Measurements from ENCODE around the gene CNTN4. TPM values are rescaled to one million over a fixed set of nuclear protein-coding genes. Genes with fewer than 3 reads are reported as not detected.

Gene CNTN4
- total RNA-seq, 2 experiments from 2014 or later, result not detected

GRCh38 chr3:2931265-2931664 is 832.6 kb downstream of the CNTN4 start:
- Mint-ChIP-seq H3K4me1 (no peaks in the 10 kb centered on the region), H3K27me3 (peaks cover 9% of the 10 kb centered on the region), H3K9me3 (ENCODE audit: low read depth) (no peaks in the 10 kb centered on the region), H3K36me3 (no peaks in the 10 kb centered on the region), H3K27ac (no peak overlapping the region), H3K4me3 (no peak overlapping the region)
- CTCF ChIA-PET, result no interaction called here
- no peak for ATAC-seq
- DNase-seq, result no peak

GRCh38 chr3:2934541-2934940 is 835.9 kb downstream of the CNTN4 start:
- no peaks in the 10 kb centered on the region for H3K4me1 Mint-ChIP-seq
- H3K36me3 Mint-ChIP-seq, result no peaks in the 10 kb centered on the region
- no peaks in the 10 kb centered on the region for H3K9me3 Mint-ChIP-seq (ENCODE audit: low read depth)
- CTCF ChIA-PET, result no interaction called here
- DNase-seq (no peak), ATAC-seq (no peak)
- no peak overlapping the region for H3K27ac Mint-ChIP-seq
- H3K27me3 Mint-ChIP-seq, result peaks cover 5% of the 10 kb centered on the region
- no peak overlapping the region for H3K4me3 Mint-ChIP-seq

- Mint-ChIP-seq H3K4me3 (no peak overlapping the region), H3K4me1 (no peaks in the 10 kb centered on the region), H3K36me3 (no peaks in the 10 kb centered on the region), H3K27ac (no peak overlapping the region), H3K9me3 (ENCODE audit: low read depth) (no peaks in the 10 kb centered on the region), H3K27me3 (peaks cover 12% of the 10 kb centered on the region)
- DNase-seq (no peak), ATAC-seq (no peak)
- CTCF ChIA-PET, result no interaction called here
Observed at GRCh38 chr3:2937055-2937454, 838.4 kb downstream of the CNTN4 start.

DNA sequence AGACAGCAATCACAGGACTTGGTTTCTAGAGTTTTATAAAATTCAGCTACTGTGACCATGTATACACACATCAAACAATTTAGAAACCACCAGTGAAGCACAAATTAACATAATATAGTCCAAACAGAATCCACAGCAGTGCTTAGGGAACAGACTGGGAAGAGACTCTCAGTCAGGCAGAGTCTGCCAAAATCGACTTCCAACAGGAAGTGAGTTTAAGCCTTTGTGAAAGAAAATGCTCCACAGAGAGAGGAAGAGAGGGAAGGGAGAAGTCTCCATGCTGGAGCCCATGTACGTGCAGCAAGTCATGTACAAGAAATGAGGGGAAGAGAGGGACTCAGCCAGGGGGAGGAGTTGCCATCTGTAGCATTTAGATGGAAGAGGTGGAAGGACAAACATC is 838.9 kb downstream of the CNTN4 start:
- H3K27me3 Mint-ChIP-seq, result peaks cover 12% of the 10 kb centered on the region
- no peak overlapping the region for H3K27ac Mint-ChIP-seq
- no peak overlapping the region for H3K4me3 Mint-ChIP-seq
- H3K9me3 Mint-ChIP-seq (ENCODE audit: low read depth), result no peaks in the 10 kb centered on the region
- no peaks in the 10 kb centered on the region for H3K36me3 Mint-ChIP-seq
- CTCF ChIA-PET, result no interaction called here
- no peaks in the 10 kb centered on the region for H3K4me1 Mint-ChIP-seq
- DNase-seq (no peak), ATAC-seq (no peak)

- no peaks in the 10 kb centered on the region for H3K9me3 Mint-ChIP-seq (ENCODE audit: low read depth)
- no peak for ATAC-seq
- H3K4me3 Mint-ChIP-seq, result no peak overlapping the region
- CTCF ChIA-PET, result no interaction called here
- no peak for DNase-seq
- peaks cover 14% of the 10 kb centered on the region for H3K27me3 Mint-ChIP-seq
- H3K4me1 Mint-ChIP-seq, result no peaks in the 10 kb centered on the region
- H3K36me3 Mint-ChIP-seq, result no peaks in the 10 kb centered on the region
- no peak overlapping the region for H3K27ac Mint-ChIP-seq
Observed at GRCh38 chr3:2938711-2939110, 840.0 kb downstream of the CNTN4 start.

- no peak for DNase-seq
- no peaks in the 10 kb centered on the region for H3K36me3 Mint-ChIP-seq
- no peaks in the 10 kb centered on the region for H3K4me1 Mint-ChIP-seq
- H3K27me3 Mint-ChIP-seq, result peaks cover 17% of the 10 kb centered on the region
- ATAC-seq, result no peak
- H3K4me3 Mint-ChIP-seq, result no peak overlapping the region
- CTCF ChIA-PET, result no interaction called here
- H3K9me3 Mint-ChIP-seq (ENCODE audit: low read depth), result no peaks in the 10 kb centered on the region
- H3K27ac Mint-ChIP-seq, result no peak overlapping the region
Observed at GRCh38 chr3:2940062-2940461, 841.4 kb downstream of the CNTN4 start.

DNA sequence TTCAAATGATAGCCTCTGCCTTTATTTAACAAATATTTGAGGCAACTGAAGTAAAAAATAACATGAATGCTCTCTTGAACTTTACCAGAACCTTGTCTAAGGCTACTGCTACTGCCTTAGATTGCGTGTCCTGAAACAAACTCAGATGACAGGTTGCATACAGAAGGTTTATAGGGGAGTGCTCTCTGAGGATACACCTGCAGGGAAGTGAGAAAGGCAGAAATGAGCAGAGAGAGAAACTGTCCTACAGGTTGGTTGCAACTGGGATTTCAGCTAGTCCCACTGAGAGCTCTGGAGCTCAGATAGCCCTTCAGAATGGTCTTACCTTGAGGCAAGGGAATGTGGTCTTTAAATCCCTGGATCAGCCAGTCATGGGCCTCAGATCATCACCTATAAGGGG is 846.0 kb downstream of the CNTN4 start:
- H3K4me3 Mint-ChIP-seq, result no peak overlapping the region
- CTCF ChIA-PET, result interaction anchor here (0.7 kb wide), 1 partner anchor 345 kb away, joined by 3 read pairs; no protein-coding TSS in a partner anchor
- no peaks in the 10 kb centered on the region for H3K4me1 Mint-ChIP-seq

GRCh38 chr3:2945121-2945520 is 846.5 kb downstream of the CNTN4 start:
- ATAC-seq (no peak), DNase-seq (no peak)
- Mint-ChIP-seq H3K4me1 (no peaks in the 10 kb centered on the region), H3K27ac (no peak overlapping the region), H3K27me3 (peaks cover 19% of the 10 kb centered on the region), H3K36me3 (no peaks in the 10 kb centered on the region), H3K9me3 (ENCODE audit: low read depth) (no peaks in the 10 kb centered on the region), H3K4me3 (no peak overlapping the region)
- CTCF ChIA-PET, result no interaction called here

More for the DNA sequence above, 846.0 kb downstream of the CNTN4 start:
- no peak for ATAC-seq
- no peak for DNase-seq
- H3K27me3 Mint-ChIP-seq, result peaks cover 19% of the 10 kb centered on the region
- H3K36me3 Mint-ChIP-seq, result no peaks in the 10 kb centered on the region
- no peaks in the 10 kb centered on the region for H3K9me3 Mint-ChIP-seq (ENCODE audit: low read depth)
- H3K27ac Mint-ChIP-seq, result no peak overlapping the region

DNA sequence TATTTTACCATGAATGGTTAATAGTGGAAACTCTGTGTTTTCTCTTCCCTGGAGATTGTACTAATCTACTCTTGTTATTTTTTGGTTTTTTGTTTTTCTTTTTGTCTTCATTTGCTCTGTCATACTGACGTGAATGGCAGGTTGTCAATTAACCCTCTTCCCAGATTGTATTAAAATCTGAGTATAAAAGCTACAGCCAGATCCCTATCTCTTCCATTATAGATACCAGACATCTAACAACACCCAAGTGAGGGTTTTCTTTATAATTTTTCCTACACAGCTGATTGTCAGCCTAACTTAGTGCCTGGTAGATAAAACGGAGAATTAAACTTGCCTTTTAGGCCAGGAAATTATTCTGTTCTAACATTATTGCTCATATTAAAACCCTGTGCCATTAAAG is 848.9 kb downstream of the CNTN4 start:
- CTCF ChIA-PET, result no interaction called here
- H3K4me1 Mint-ChIP-seq, result no peaks in the 10 kb centered on the region
- ATAC-seq (no peak), DNase-seq (no peak)
- no peaks in the 10 kb centered on the region for H3K36me3 Mint-ChIP-seq
- H3K4me3 Mint-ChIP-seq, result no peak overlapping the region
- peaks cover 11% of the 10 kb centered on the region for H3K27me3 Mint-ChIP-seq
- no peak overlapping the region for H3K27ac Mint-ChIP-seq
- H3K9me3 Mint-ChIP-seq (ENCODE audit: low read depth), result no peaks in the 10 kb centered on the region

DNA sequence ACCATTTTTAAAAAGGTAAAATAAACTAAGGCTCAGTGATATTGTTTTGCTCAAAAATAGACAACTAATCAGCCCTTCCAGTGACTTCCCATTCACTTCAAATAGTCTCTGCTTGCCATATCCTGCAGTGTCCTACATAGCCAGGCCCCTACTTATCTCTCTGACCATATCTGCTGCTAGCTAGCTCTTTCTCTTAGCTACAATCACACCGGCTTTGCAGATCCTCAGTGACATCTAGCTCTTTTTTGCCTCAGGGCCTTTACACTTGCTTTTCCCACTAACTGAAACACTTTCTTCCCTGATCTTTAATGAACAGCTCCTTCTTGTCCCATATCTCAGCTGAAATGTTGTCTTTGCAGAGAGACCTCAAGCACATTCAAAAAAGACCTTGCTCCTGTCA is 850.2 kb downstream of the CNTN4 start:
- no peak for DNase-seq
- Mint-ChIP-seq H3K9me3 (ENCODE audit: low read depth) (no peaks in the 10 kb centered on the region), H3K27ac (no peak overlapping the region), H3K4me1 (no peaks in the 10 kb centered on the region), H3K27me3 (peaks cover 10% of the 10 kb centered on the region), H3K4me3 (no peak overlapping the region), H3K36me3 (no peaks in the 10 kb centered on the region)
- CTCF ChIA-PET, result interaction anchor here (1.3 kb wide), 1 partner anchor 19 kb away, joined by 4 read pairs; no protein-coding TSS in a partner anchor
- ATAC-seq, result no peak

- Mint-ChIP-seq H3K36me3 (no peaks in the 10 kb centered on the region), H3K27me3 (peaks cover 7% of the 10 kb centered on the region), H3K4me1 (no peaks in the 10 kb centered on the region), H3K4me3 (no peak overlapping the region), H3K9me3 (ENCODE audit: low read depth) (no peaks in the 10 kb centered on the region), H3K27ac (no peak overlapping the region)
- CTCF ChIA-PET, result no interaction called here
- ATAC-seq (no peak), DNase-seq (no peak)
Observed at GRCh38 chr3:2950159-2950558, 851.5 kb downstream of the CNTN4 start.

- no peaks in the 10 kb centered on the region for H3K27me3 Mint-ChIP-seq
- H3K27ac Mint-ChIP-seq, result no peak overlapping the region
- no peaks in the 10 kb centered on the region for H3K36me3 Mint-ChIP-seq
- no peak overlapping the region for H3K4me3 Mint-ChIP-seq
- CTCF ChIA-PET, result no interaction called here
- no peaks in the 10 kb centered on the region for H3K4me1 Mint-ChIP-seq
- ATAC-seq (no peak), DNase-seq (no peak)
- H3K9me3 Mint-ChIP-seq (ENCODE audit: low read depth), result no peaks in the 10 kb centered on the region
Observed at GRCh38 chr3:2957115-2957514, 858.4 kb downstream of the CNTN4 start.

DNA sequence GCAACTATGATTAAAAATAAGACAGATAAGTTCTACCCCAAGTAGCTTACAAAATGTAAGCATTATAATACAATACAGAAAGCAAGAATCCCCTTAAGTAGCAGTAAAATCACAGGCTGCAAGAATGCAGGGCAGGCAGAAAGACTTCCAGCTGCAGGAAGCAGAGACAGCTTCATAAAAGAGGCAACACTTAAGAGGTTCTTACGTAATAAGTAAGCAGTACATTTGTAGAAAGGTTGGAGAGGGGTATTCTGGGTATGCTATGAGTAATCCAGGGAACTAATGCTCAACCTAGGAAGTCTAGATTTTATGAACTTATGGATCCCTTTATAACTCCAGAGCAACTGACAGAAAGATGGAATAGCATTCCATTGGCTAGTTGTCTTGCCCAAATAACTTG is 859.9 kb downstream of the CNTN4 start:
- H3K4me3 Mint-ChIP-seq, result no peak overlapping the region
- ATAC-seq, result no peak
- H3K27ac Mint-ChIP-seq, result no peak overlapping the region
- H3K36me3 Mint-ChIP-seq, result no peaks in the 10 kb centered on the region
- H3K4me1 Mint-ChIP-seq, result no peaks in the 10 kb centered on the region
- no peaks in the 10 kb centered on the region for H3K27me3 Mint-ChIP-seq
- no peaks in the 10 kb centered on the region for H3K9me3 Mint-ChIP-seq (ENCODE audit: low read depth)
- no peak for DNase-seq
- CTCF ChIA-PET, result no interaction called here

- Mint-ChIP-seq H3K36me3 (no peaks in the 10 kb centered on the region), H3K9me3 (ENCODE audit: low read depth) (no peaks in the 10 kb centered on the region), H3K27me3 (peaks cover 2% of the 10 kb centered on the region), H3K4me1 (no peaks in the 10 kb centered on the region), H3K4me3 (no peak overlapping the region), H3K27ac (no peak overlapping the region)
- CTCF ChIA-PET, result no interaction called here
- DNase-seq (no peak), ATAC-seq (no peak)
Observed at GRCh38 chr3:2961576-2961975, 862.9 kb downstream of the CNTN4 start.

- peaks cover 16% of the 10 kb centered on the region for H3K27me3 Mint-ChIP-seq
- CTCF ChIA-PET, result interaction anchor here (1.6 kb wide), 1 partner anchor 19 kb away, joined by 4 read pairs; no protein-coding TSS in a partner anchor
- no peaks in the 10 kb centered on the region for H3K36me3 Mint-ChIP-seq
- ATAC-seq (no peak), DNase-seq (no peak)
- no peak overlapping the region for H3K27ac Mint-ChIP-seq
- no peak overlapping the region for H3K4me3 Mint-ChIP-seq
- H3K4me1 Mint-ChIP-seq, result no peaks in the 10 kb centered on the region
- H3K9me3 Mint-ChIP-seq (ENCODE audit: low read depth), result no peaks in the 10 kb centered on the region
Observed at GRCh38 chr3:2967871-2968270, 869.2 kb downstream of the CNTN4 start.

Measured in activated CD8-positive, alpha-beta memory T cell treated with anti-CD3 and anti-CD28 coated beads, Interleukin-2, amount 10 ng/mL, durations not matched to agents 7 days and 5 days (primary cell).